Natural killer cell (primary cell): ENCODE results near the gene RARG. TPM values are rescaled to one million over a fixed set of nuclear protein-coding genes. Genes with fewer than 3 reads are reported as not detected.

Source experiments
- ATAC-seq, 3 donors: fragments of 150-1000 bp in 2 of 3; fragments of 200-7000 bp in 1 of 3; cut with Tn5 transposase; 1 replicate in 1 of 3; 2 replicates in 2 of 3; pipeline ENCODE4 v1.10.0; 2021; ENCODE audit warnings: mild to moderate bottlenecking in 2 of 3, moderate library complexity in 2 of 3
- DNase-seq, 2 donors: peaks; one replicate each; pipeline versions ENCODE4 v3.0.0 to v3.0.0-alpha.2; 2013 to 2021; ENCODE audit warnings: mixed read lengths in 1 of 2
- H3K27ac ChIP-seq: one replicate; pipeline ENCODE4 v1.5.1; 2013; ENCODE audit warnings: mild to moderate bottlenecking, low read length
- H3K27me3 ChIP-seq: one replicate; pipeline ENCODE4 v1.6.1; 2013; ENCODE audit warnings: low read length; ENCODE audit not compliant: control insufficient read depth, insufficient read depth
- H3K36me3 ChIP-seq: one replicate; pipeline ENCODE4 v1.6.1; 2013; ENCODE audit warnings: low read length; ENCODE audit not compliant: control insufficient read depth, insufficient read depth
- H3K4me1 ChIP-seq: one replicate; pipeline ENCODE4 v1.6.1; 2013; ENCODE audit warnings: low read length; ENCODE audit not compliant: control insufficient read depth, insufficient read depth
- H3K4me3 ChIP-seq: one replicate; pipeline ENCODE4 v1.5.1; 2013; ENCODE audit warnings: low read length
- H3K9me3 ChIP-seq: one replicate; pipeline ENCODE4 v1.6.1; 2013; ENCODE audit warnings: low read length; ENCODE audit not compliant: control insufficient read depth, insufficient read depth
- H3K27ac Mint-ChIP-seq, 2 donors: one replicate each; pipeline ENCODE4 v1.8.0; 2022; ENCODE audit warnings: mild to moderate bottlenecking in 2 of 2, mixed read lengths in 2 of 2, moderate library complexity in 1 of 2
- H3K27me3 Mint-ChIP-seq, 2 donors: one replicate each; pipeline ENCODE4 v1.8.0; 2022; ENCODE audit warnings: low read depth in 2 of 2, mixed read lengths in 2 of 2
- H3K36me3 Mint-ChIP-seq: one replicate; pipeline ENCODE4 v1.8.0; 2022; ENCODE audit warnings: mixed read lengths
- H3K4me1 Mint-ChIP-seq, 2 donors: one replicate each; pipeline ENCODE4 v1.8.0; 2022; ENCODE audit warnings: mixed read lengths in 2 of 2
- H3K4me3 Mint-ChIP-seq: one replicate; pipeline ENCODE4 v1.8.0; 2022; ENCODE audit warnings: mild to moderate bottlenecking, moderate library complexity, mixed read lengths
- H3K9me3 Mint-ChIP-seq, 2 donors: one replicate each; pipeline ENCODE4 v1.8.0; 2022; ENCODE audit warnings: mixed read lengths in 2 of 2
- WGBS: methylation state at CpG from one replicate; pipeline ENCODE4 v1.1.7; 2013; ENCODE audit warnings: missing lambda C conversion rate; ENCODE audit not compliant: insufficient coverage; 5-methylcytosine and 5-hydroxymethylcytosine counted together
- intact Hi-C: fragments of 100-400 bp; cut with micrococcal nuclease; formaldehyde crosslinking; loops from one replicate; pipeline ENCODE4 v1.14.2; 2022
- total RNA-seq, 4 donors: library from RNA; stranded (reverse); fragments of 120-200 nt in 1 of 4; gene quantifications; one replicate each; pipeline versions ENCODE4 v1.2.3 to v1.2.4, GENCODE V29; 2013 to 2022
- TF ChIP-seq, protein P1 (sequence below): fragments of 200-600 bp; IDR thresholded peaks from one replicate; pipeline ENCODE4 v1.8.0; 2022; ENCODE audit warnings: antibody characterized with exemption

The RARG gene
- total RNA-seq, 3 donors from 2014 or later (not counting 1 experiment from before 2014, with no cell fraction given): 24.0 to 30.6 (median 27.5) TPM

DNA sequence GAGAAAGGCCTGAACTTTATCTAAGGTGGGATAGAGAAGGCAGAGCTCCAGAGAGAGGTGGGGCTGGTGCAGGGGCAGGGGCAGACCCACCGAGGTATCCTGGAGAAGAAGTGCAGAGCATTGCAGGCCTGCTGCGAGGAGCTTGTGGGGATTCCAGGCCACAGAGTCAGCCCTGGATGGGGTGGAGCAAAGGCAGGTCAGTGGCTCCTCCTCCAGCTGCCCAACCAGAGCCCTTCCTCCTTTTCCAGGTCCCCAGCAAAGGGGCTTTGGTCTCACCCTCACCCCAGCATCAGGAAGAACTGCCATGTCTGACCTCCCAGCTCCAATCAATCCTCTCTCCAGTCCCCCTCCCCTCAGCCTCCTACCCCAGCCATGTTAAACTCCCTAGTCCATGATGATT is 71.3 kb downstream of the RARG start:
- intact Hi-C loops: no loop called here
- no peak overlapping the region for H3K27ac Mint-ChIP-seq

More for the DNA sequence above, 71.3 kb downstream of the RARG start:
- Mint-ChIP-seq H3K4me3 (no peak overlapping the region), H3K9me3 (no peaks in the 10 kb centered on the region), H3K4me1 (peaks cover 9% of the 10 kb centered on the region in 2 donors), H3K27me3 (no peaks in the 10 kb centered on the region), H3K36me3 (no peaks in the 10 kb centered on the region)
- WGBS: 93% methylated on average over 2 of the region's 2 CpGs
- no peaks in the 10 kb centered on the region for H3K9me3 ChIP-seq
- TF ChIP-seq, protein P1, sequence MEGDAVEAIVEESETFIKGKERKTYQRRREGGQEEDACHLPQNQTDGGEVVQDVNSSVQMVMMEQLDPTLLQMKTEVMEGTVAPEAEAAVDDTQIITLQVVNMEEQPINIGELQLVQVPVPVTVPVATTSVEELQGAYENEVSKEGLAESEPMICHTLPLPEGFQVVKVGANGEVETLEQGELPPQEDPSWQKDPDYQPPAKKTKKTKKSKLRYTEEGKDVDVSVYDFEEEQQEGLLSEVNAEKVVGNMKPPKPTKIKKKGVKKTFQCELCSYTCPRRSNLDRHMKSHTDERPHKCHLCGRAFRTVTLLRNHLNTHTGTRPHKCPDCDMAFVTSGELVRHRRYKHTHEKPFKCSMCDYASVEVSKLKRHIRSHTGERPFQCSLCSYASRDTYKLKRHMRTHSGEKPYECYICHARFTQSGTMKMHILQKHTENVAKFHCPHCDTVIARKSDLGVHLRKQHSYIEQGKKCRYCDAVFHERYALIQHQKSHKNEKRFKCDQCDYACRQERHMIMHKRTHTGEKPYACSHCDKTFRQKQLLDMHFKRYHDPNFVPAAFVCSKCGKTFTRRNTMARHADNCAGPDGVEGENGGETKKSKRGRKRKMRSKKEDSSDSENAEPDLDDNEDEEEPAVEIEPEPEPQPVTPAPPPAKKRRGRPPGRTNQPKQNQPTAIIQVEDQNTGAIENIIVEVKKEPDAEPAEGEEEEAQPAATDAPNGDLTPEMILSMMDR: no peak
- no peaks in the 10 kb centered on the region for H3K36me3 ChIP-seq
- peaks cover 8% of the 10 kb centered on the region for H3K4me1 ChIP-seq
- DNase-seq (no peak), ATAC-seq (no peak)
- H3K27ac ChIP-seq: no peak overlapping the region
- H3K27me3 ChIP-seq: no peaks in the 10 kb centered on the region
- H3K4me3 ChIP-seq: no peak overlapping the region

Other genes with a start within 250 kb of the RARG start
- 100 to 1,000 TPM; 505 to 537 (median 518) TPM for gene EIF4B, start 225.8 kb downstream of the RARG start, total RNA-seq
- gene TNS2, start 182.1 kb downstream of the RARG start, total RNA-seq: 1 to 10 TPM in 2 of 3 donors, under 1 TPM in 1; 0.95 to 1.8 (median 1.0) TPM
- gene SPRYD3, start 152.8 kb downstream of the RARG start, total RNA-seq: 10 to 100 TPM; 32.6 to 48.0 (median 42.6) TPM
- gene IGFBP6, start 134.5 kb downstream of the RARG start, total RNA-seq: under 1 TPM in 1 of 3 donors, not detected in 2; 0.61 TPM
- not detected for gene SOAT2, start 128.7 kb downstream of the RARG start, total RNA-seq
- 10 to 100 TPM; 37.1 to 65.9 (median 45.3) TPM for gene ZNF740, start 51.5 kb downstream of the RARG start, total RNA-seq
- 10 to 100 TPM; 50.8 to 54.4 (median 53.0) TPM for gene CSAD, start 51.3 kb downstream of the RARG start, total RNA-seq
- gene ITGB7, start 25.0 kb downstream of the RARG start, total RNA-seq: 100 to 1,000 TPM; 329 to 441 (median 439) TPM
- gene ESPL1, start 36.1 kb upstream of the RARG start, total RNA-seq: 1 to 10 TPM; 1.9 to 5.8 (median 3.1) TPM
- 100 to 1,000 TPM; 365 to 450 (median 439) TPM for gene PFDN5, start 63.3 kb upstream of the RARG start, total RNA-seq
- gene MYG1, start 67.5 kb upstream of the RARG start, total RNA-seq: 10 to 100 TPM; 22.8 to 30.6 (median 28.1) TPM
- 10 to 100 TPM; 34.3 to 50.4 (median 45.0) TPM for gene AAAS, start 89.4 kb upstream of the RARG start, total RNA-seq
- gene SP7, start 104.1 kb upstream of the RARG start, total RNA-seq: under 1 TPM in 1 of 3 donors, not detected in 2; 0.07 TPM
- gene SP1, start 148.0 kb upstream of the RARG start, total RNA-seq: 10 to 100 TPM; 84.6 to 96.3 (median 88.5) TPM
- not detected for gene AMHR2, start 191.6 kb upstream of the RARG start, total RNA-seq
- gene PRR13, start 209.5 kb upstream of the RARG start, total RNA-seq: 100 to 1,000 TPM; 214 to 233 (median 231) TPM
- 1,000 to 10,000 TPM in 1 of 3 donors, 100 to 1,000 TPM in 2; 910 to 1,083 (median 943) TPM for gene PCBP2, start 219.9 kb upstream of the RARG start, total RNA-seq